Measurements from ENCODE around the gene ATXN1.

DNA sequence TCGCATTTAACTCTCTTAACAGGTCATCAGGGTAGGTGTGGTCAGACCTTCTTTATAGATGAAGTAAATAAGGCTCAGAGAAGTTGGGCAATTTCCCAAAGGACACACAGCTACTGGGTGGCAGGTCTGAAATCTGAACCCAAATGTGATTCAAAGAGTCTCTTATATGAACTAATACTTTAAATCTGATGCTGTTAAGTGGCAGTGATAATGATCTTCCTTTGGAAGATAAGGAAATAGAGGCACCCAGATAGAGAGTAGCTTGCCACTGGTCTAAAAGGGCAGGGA lies 285.8 kb downstream of the ATXN1 start:
- no peak for TF ChIP-seq POLR2A (IDR thresholded peaks at IDR 0.05; ENCODE audit: low read length)
- TF ChIP-seq GATA1 (IDR thresholded peaks at IDR 0.05; ENCODE audit: low read depth, low read length) = no peak
